HCT116 (cell line): ENCODE measurements around the gene UPF3A. TPM values are rescaled to one million over a fixed set of nuclear protein-coding genes. Genes with fewer than 3 reads are reported as not detected.

Experiments
- ATAC-seq: fragments of 200-7000 bp; cut with Tn5 transposase; 2 replicates; pipeline ENCODE4 v1.9.1; 2020; ENCODE audit warnings: mild to moderate bottlenecking, moderate library complexity
- BruUV-seq: library from RNA; stranded (reverse); fragments of 400-500 nt; replicated peaks from 2 replicates; lab custom pipeline; 2021; lab: Mats Ljungman, UMichigan
- CTCF ChIA-PET: fragments of 300-600 bp; sonication (Branson Sonifier 250); formaldehyde crosslinking; loops from one replicate; lab custom pipeline; 2021; ENCODE audit warnings: antibody characterized with exemption; lab: Charles Lee
- POLR2A ChIA-PET: fragments of 300-600, 350-600 bp; sonication (Branson Sonifier 250); formaldehyde crosslinking; loops from one replicate; lab custom pipeline; 2021; ENCODE audit warnings: antibody characterized with exemption; lab: Charles Lee
- RAD21 ChIA-PET, 2 experiments: fragments of 300-600 bp; sonication (Branson Sonifier 250); formaldehyde crosslinking; loops; one replicate each; lab custom pipeline; 2023; ENCODE audit warnings: low total read pairs in 2 of 2; ENCODE audit not compliant: uncharacterized antibody in 2 of 2, unreplicated experiment in 2 of 2, low non-redundant PET in 1 of 2; lab: Charles Lee
- DNase-seq: peaks from one replicate; pipeline ENCODE4 v3.0.0-alpha.2; 2010; ENCODE audit warnings: low read depth, low spot score
- H2AFZ ChIP-seq: fragments of 200-600 bp; shearing (Covaris generic), sonication (generic); 2 replicates; pipeline ENCODE4 v1.6.1; 2017; ENCODE audit warnings: low read depth, mixed run types, mixed read lengths, antibody characterized with exemption, low read length; ENCODE audit not compliant: poor library complexity, severe bottlenecking
- H3K27ac ChIP-seq: 2 replicates; pipeline ENCODE4 v1.5.1; 2012; ENCODE audit warnings: low read depth, low read length
- H3K27me3 ChIP-seq: fragments of 200-600 bp; sonication (generic); 2 replicates; pipeline ENCODE4 v1.6.1; 2016; ENCODE audit warnings: mixed run types, low read length, mixed read lengths; ENCODE audit not compliant: insufficient read depth
- H3K36me3 ChIP-seq, 2 experiments: fragments of 200-500 bp in 1 of 2; fragments of 200-600 bp in 1 of 2; sonication (Bioruptor generic) in 1 of 2; sonication (generic) in 1 of 2; 2 replicates each; pipeline versions ENCODE4 v1.5.1 to v1.6.1; 2014 to 2016; ENCODE audit warnings: low read length in 2 of 2, inconsistent platforms in 1 of 2, mixed read lengths in 1 of 2, mixed run types in 1 of 2; ENCODE audit not compliant: insufficient read depth in 2 of 2, control insufficient read depth in 1 of 2
- H3K4me1 ChIP-seq, 2 experiments: fragments of 200-600 bp in 1 of 2; sonication (generic) in 1 of 2; 2 replicates each; pipeline versions ENCODE4 v1.5.1 to v1.6.1; 2012 to 2017; ENCODE audit warnings: low read length in 2 of 2, inconsistent platforms in 1 of 2, mild to moderate bottlenecking in 1 of 2, mixed read lengths in 1 of 2, mixed run types in 1 of 2, moderate library complexity in 1 of 2; ENCODE audit not compliant: insufficient read depth in 2 of 2, control insufficient read depth in 1 of 2
- H3K4me2 ChIP-seq: fragments of 200-600 bp; sonication (generic); 2 replicates; pipeline ENCODE4 v1.6.1; 2017; ENCODE audit warnings: mixed run types, low read length, mixed read lengths
- H3K4me3 ChIP-seq, 2 experiments: fragments of 200-600 bp in 1 of 2; sonication (generic) in 1 of 2; replicated peaks in 1 of 2; 2 replicates each; pipeline ENCODE4 v1.5.1; 2011 to 2016; ENCODE audit warnings: low read length in 2 of 2, control low read depth in 1 of 2, low read depth in 1 of 2, mild to moderate bottlenecking in 1 of 2, mixed read lengths in 1 of 2, mixed run types in 1 of 2
- H3K79me2 ChIP-seq: fragments of 200-600 bp; sonication (generic); 2 replicates; pipeline ENCODE4 v1.6.1; 2017; ENCODE audit warnings: mild to moderate bottlenecking, mixed run types, low read length, moderate library complexity, mixed read lengths; ENCODE audit not compliant: insufficient read depth
- H3K9ac ChIP-seq: fragments of 200-600 bp; sonication (generic); 2 replicates; pipeline ENCODE4 v1.6.1; 2016; ENCODE audit warnings: low read length, mixed read lengths
- H3K9me2 ChIP-seq: fragments of 200-600 bp; sonication (generic), shearing (Covaris generic); 2 replicates; pipeline ENCODE4 v1.6.1; 2017; ENCODE audit warnings: mixed run types, mild to moderate bottlenecking, moderate library complexity; ENCODE audit not compliant: insufficient read depth
- H3K9me3 ChIP-seq, 2 experiments: fragments of 200-500 bp in 1 of 2; fragments of 200-600 bp in 1 of 2; sonication (Bioruptor generic) in 1 of 2; sonication (generic) in 1 of 2; 2 replicates each; pipeline ENCODE4 v1.6.1; 2014 to 2017; ENCODE audit warnings: low read length in 2 of 2, mixed read lengths in 2 of 2, inconsistent platforms in 1 of 2, low read depth in 1 of 2, mild to moderate bottlenecking in 1 of 2, mixed run types in 1 of 2, moderate library complexity in 1 of 2; ENCODE audit not compliant: control insufficient read depth in 1 of 2, insufficient read depth in 1 of 2
- H4K20me1 ChIP-seq: fragments of 200-600 bp; sonication (generic), shearing (Covaris generic); 2 replicates; pipeline ENCODE4 v1.6.1; 2017; ENCODE audit warnings: mixed run types, mild to moderate bottlenecking, moderate library complexity; ENCODE audit not compliant: insufficient read depth
- ATF3 ChIP-seq: IDR thresholded peaks from 2 replicates; pipeline ENCODE4 v1.6.1; 2012
- CBX3 ChIP-seq: IDR thresholded peaks from 2 replicates; pipeline ENCODE4 v1.6.1; 2012; ENCODE audit warnings: low read depth
- EGR1 ChIP-seq: IDR thresholded peaks from 2 replicates; pipeline ENCODE4 v1.6.1; 2012; ENCODE audit warnings: low read depth
- ELF1 ChIP-seq: IDR thresholded peaks from 2 replicates; pipeline ENCODE4 v1.6.1; 2012; ENCODE audit warnings: low read depth, borderline replicate concordance
- EZH2 ChIP-seq: fragments of 200-600 bp; sonication (generic); IDR thresholded peaks from 2 replicates; pipeline ENCODE4 v1.6.1; 2017; ENCODE audit warnings: antibody characterized with exemption, mixed run types
- EZH2phosphoT487 ChIP-seq: fragments of 200-600 bp; IDR thresholded peaks from 2 replicates; pipeline ENCODE4 v1.6.1; 2018; ENCODE audit warnings: antibody characterized with exemption, borderline replicate concordance
- JUND ChIP-seq: IDR thresholded peaks from 2 replicates; pipeline ENCODE4 v1.6.1; 2012
- MAX ChIP-seq: IDR thresholded peaks from 2 replicates; pipeline ENCODE4 v1.6.1; 2012
- POLR2A ChIP-seq: IDR thresholded peaks from 2 replicates; pipeline ENCODE4 v1.7.0; 2011; ENCODE audit warnings: borderline replicate concordance; ENCODE audit not compliant: insufficient read depth, insufficient read length; ENCODE audit errors: extremely low read depth
- POLR2AphosphoS5 ChIP-seq: IDR thresholded peaks from 2 replicates; pipeline ENCODE4 v1.6.1; 2011; ENCODE audit warnings: mild to moderate bottlenecking, low read depth, low read length, moderate library complexity
- RAD21 ChIP-seq: IDR thresholded peaks from 2 replicates; pipeline ENCODE4 v1.6.1; 2012; ENCODE audit warnings: low read depth, mild to moderate bottlenecking
- SP1 ChIP-seq: IDR thresholded peaks from 2 replicates; pipeline ENCODE4 v1.6.1; 2012; ENCODE audit warnings: low read depth
- SRF ChIP-seq: IDR thresholded peaks from 2 replicates; pipeline ENCODE4 v1.6.1; 2012; ENCODE audit warnings: low read depth
- ZBTB33 ChIP-seq: IDR thresholded peaks from 2 replicates; pipeline ENCODE4 v1.6.1; 2011; ENCODE audit warnings: mild to moderate bottlenecking, low read length, moderate library complexity; ENCODE audit not compliant: insufficient replicate concordance; ENCODE audit errors: extremely low read depth
- ZFX ChIP-seq: fragments of 450-650 bp; IDR thresholded peaks from 2 replicates; pipeline ENCODE4 v1.6.1; 2017
- ZNF274 ChIP-seq: fragments of 200-500 bp; sonication (Bioruptor generic); IDR thresholded peaks from 2 replicates; pipeline ENCODE4 v1.6.1; 2014; ENCODE audit warnings: mild to moderate bottlenecking, low read depth, low read length, inconsistent platforms
- intact Hi-C: fragments of 100-400 bp; cut with micrococcal nuclease; formaldehyde crosslinking; loops from 2 replicates; pipeline ENCODE4 v1.10.0; 2022
- total RNA-seq: library from RNA; stranded (reverse); gene quantifications from one replicate; pipeline ENCODE4 v1.2.1, GENCODE V29; 2021; ENCODE audit not compliant: unreplicated experiment

Gene UPF3A
- total RNA-seq, 1 experiment from 2014 or later = 31.8 TPM

- TF ChIP-seq POLR2AphosphoS5 (no peak), SP1 (no peak), EZH2 (no peak)
These were observed 6.1 kb upstream of the UPF3A start (continued) for GRCh38 chr13:114275304-114275703.

GRCh38 chr13:114279146-114279545 is 2.3 kb upstream of the UPF3A start:
- TF ChIP-seq ATF3 = no peak
- TF ChIP-seq RAD21 = no peak
- no peak for TF ChIP-seq EZH2phosphoT487
- TF ChIP-seq SP1 = no peak
- Histone ChIP-seq H3K4me1 (peaks cover 15 to 23% of the 10 kb centered on the region in 2 experiments), H3K79me2 (peaks cover 16% of the 10 kb centered on the region), H3K9me3 (no peaks in the 10 kb centered on the region), H3K9ac (peak overlapping the region; percentile 89; the same call in 1 of the 2 replicates), H4K20me1 (no peaks in the 10 kb centered on the region), H3K4me2 (no peak overlapping the region), H3K27me3 (no peaks in the 10 kb centered on the region), H3K36me3 (peaks cover 0 to 2% of the 10 kb centered on the region in 2 experiments; a peak in 2 of 4 replicates), H3K4me3 (no peak overlapping the region), H2AFZ (no peak overlapping the region), H3K27ac (no peak overlapping the region; the same call in 1 of the 2 replicates), H3K9me2 (no peaks in the 10 kb centered on the region)
- CTCF ChIA-PET = no interaction called here
- no peak for DNase-seq
- RAD21 ChIA-PET = no interaction called here
- intact Hi-C loops = no loop called here
- no peak for ATAC-seq
- POLR2A ChIA-PET = no interaction called here
- no TSS peak for BruUV-seq

- CTCF ChIA-PET = no interaction called here
- Histone ChIP-seq H3K79me2 (peaks cover 20% of the 10 kb centered on the region), H3K4me2 (peak overlapping the region; percentile 74), H3K27me3 (no peaks in the 10 kb centered on the region), H3K9ac (peak overlapping the region; percentile 89), H4K20me1 (no peaks in the 10 kb centered on the region), H3K36me3 (peaks cover 0 to 2% of the 10 kb centered on the region in 2 experiments; a peak in 2 of 4 replicates), H3K9me2 (no peaks in the 10 kb centered on the region), H3K4me3 (peak overlapping the region in 1 of 2 experiments; percentile 89; a peak in 1 of 4 replicates), H3K9me3 (no peaks in the 10 kb centered on the region), H3K27ac (peak overlapping the region; percentile 96; the same call in 1 of the 2 replicates), H2AFZ (no peak overlapping the region), H3K4me1 (peaks cover 15 to 23% of the 10 kb centered on the region in 2 experiments)
- DNase-seq (no peak), ATAC-seq (no peak)
- RAD21 ChIA-PET = no interaction called here
- BruUV-seq = no TSS peak
- no peak for TF ChIP-seq ZFX
- TF ChIP-seq CBX3 = no peak
- no peak for TF ChIP-seq ZNF274
- no peak for TF ChIP-seq SRF
- TF ChIP-seq EZH2phosphoT487 = no peak
- TF ChIP-seq POLR2A = no peak
- no peak for TF ChIP-seq SP1
- TF ChIP-seq EGR1 = no peak
- no peak for TF ChIP-seq ELF1
- no peak for TF ChIP-seq POLR2AphosphoS5
- TF ChIP-seq ATF3 = no peak
- no peak for TF ChIP-seq MAX
- no peak for TF ChIP-seq JUND
- TF ChIP-seq ZBTB33 = no peak
- TF ChIP-seq RAD21 = no peak
- intact Hi-C loops = no loop called here
- POLR2A ChIA-PET = no interaction called here
These were observed 1.5 kb upstream of the UPF3A start for GRCh38 chr13:114279758-114280355.
